H4 (cell line): ENCODE data around the gene CDC25B. TPM values are rescaled to one million over a fixed set of nuclear protein-coding genes. Genes with fewer than 3 reads are reported as not detected.
"Not testable (repeated sequence)": the region's sequence is repeated elsewhere in the genome, so short reads cannot be mapped to it uniquely, and the experiment has no call there.

Experiments used
- DNase-seq: peaks from one replicate; pipeline ENCODE4 v3.0.0-alpha.2; 2015; ENCODE audit warnings: low spot score
- total RNA-seq: library from RNA; depleted of rRNA; stranded (reverse); fragments of >200 nt; shearing (Covaris generic); gene quantifications from 2 replicates; pipeline ENCODE4 v1.2.3, GENCODE V29; 2014; rRNA removed

The CDC25B gene
- total RNA-seq, 1 experiment from 2014 or later = 39.6 TPM

GRCh38 chr20:3826420-3826819, 30.3 kb downstream of the CDC25B start:
- DNase-seq = no peak

GRCh38 chr20:3828798-3829197, 32.7 kb downstream of the CDC25B start:
- no peak for DNase-seq

- not testable (repeated sequence) for DNase-seq
Observed at GRCh38 chr20:3829891-3830290, 33.8 kb downstream of the CDC25B start.

- DNase-seq = no peak
Observed at GRCh38 chr20:3836132-3836531, 40.0 kb downstream of the CDC25B start.

GRCh38 chr20:3839328-3839727, 43.2 kb downstream of the CDC25B start:
- no peak for DNase-seq

GRCh38 chr20:3840201-3840600, 44.1 kb downstream of the CDC25B start:
- DNase-seq = not testable (repeated sequence)

- DNase-seq = no peak
Observed at GRCh38 chr20:3842348-3842930, 46.3 kb downstream of the CDC25B start.

GRCh38 chr20:3843490-3843889, 47.4 kb downstream of the CDC25B start:
- peak; percentile 50 for DNase-seq

- not testable (repeated sequence) for DNase-seq
Observed at GRCh38 chr20:3843990-3844619, 48.0 kb downstream of the CDC25B start.

- no peak for DNase-seq
Observed at GRCh38 chr20:3846378-3846739, 50.2 kb downstream of the CDC25B start.

- peak; percentile 61 for DNase-seq
Observed at GRCh38 chr20:3846740-3847428, 50.8 kb downstream of the CDC25B start, which contains the start of gene MAVS. TSS of gene MAVS (plus strand) at chr20:3846834. CDS start at chr20:3854625, 7,791 bp downstream.

GRCh38 chr20:3847429-3847940, 51.4 kb downstream of the CDC25B start:
- DNase-seq = no peak

GRCh38 chr20:3848565-3848964, 52.5 kb downstream of the CDC25B start:
- DNase-seq = no peak

- DNase-seq = no peak
Observed at GRCh38 chr20:3854462-3854871, 58.4 kb downstream of the CDC25B start.

Other genes starting within 250 kb of the CDC25B start
- gene GFRA4, start 132.9 kb upstream of the CDC25B start, total RNA-seq = not detected in 2 replicates
- gene ADAM33, start 114.3 kb upstream of the CDC25B start, total RNA-seq = not detected in 2 replicates
- gene SIGLEC1, start 83.7 kb upstream of the CDC25B start, total RNA-seq = 0.02 TPM in 1 of 2 replicates, not detected in the other
- gene HSPA12B, start 63.6 kb upstream of the CDC25B start, total RNA-seq = 0.12 TPM in 1 of 2 replicates, not detected in the other
- 38.3 and 38.9 TPM in 2 replicates for gene ADISSP, start 28.6 kb upstream of the CDC25B start, total RNA-seq
- 0.21 TPM in 1 of 2 replicates, not detected in the other for gene SPEF1, start 14.9 kb upstream of the CDC25B start, total RNA-seq
- 24.3 and 45.5 TPM in 2 replicates for gene CENPB, start 9.6 kb upstream of the CDC25B start, total RNA-seq
- gene AP5S1, start 24.2 kb downstream of the CDC25B start, total RNA-seq = 16.7 and 16.9 TPM in 2 replicates
- gene MAVS, start 50.5 kb downstream of the CDC25B start, total RNA-seq = 9.6 and 10.0 TPM in 2 replicates
- 37.4 and 40.8 TPM in 2 replicates for gene PANK2, start 93.1 kb downstream of the CDC25B start, total RNA-seq
- 11.6 and 15.7 TPM in 2 replicates for gene RNF24, start 219.2 kb downstream of the CDC25B start, total RNA-seq